ENCODE results near the gene CHST13.

DNA sequence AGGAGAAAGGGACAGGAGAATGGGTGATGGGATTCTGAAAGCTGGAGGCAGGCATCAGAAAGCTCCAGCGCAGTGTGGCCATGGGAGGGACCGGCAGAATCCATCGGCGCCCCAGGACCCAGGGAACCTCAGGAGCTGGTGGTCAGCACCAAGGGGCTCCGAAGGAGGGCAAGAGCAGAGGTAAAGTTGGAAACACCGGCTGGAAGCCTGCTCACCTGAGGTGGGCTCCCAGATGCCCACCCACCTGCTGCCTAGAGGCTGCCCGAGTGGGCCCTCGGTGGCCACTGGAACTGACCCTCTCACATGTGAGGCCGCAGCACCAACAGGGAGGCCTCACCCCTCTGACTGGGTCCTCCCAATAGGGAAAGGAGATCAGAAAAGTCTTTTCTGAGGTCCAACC lies 38.0 kb upstream of the CHST13 start:
- TF ChIP-seq, protein P1, sequence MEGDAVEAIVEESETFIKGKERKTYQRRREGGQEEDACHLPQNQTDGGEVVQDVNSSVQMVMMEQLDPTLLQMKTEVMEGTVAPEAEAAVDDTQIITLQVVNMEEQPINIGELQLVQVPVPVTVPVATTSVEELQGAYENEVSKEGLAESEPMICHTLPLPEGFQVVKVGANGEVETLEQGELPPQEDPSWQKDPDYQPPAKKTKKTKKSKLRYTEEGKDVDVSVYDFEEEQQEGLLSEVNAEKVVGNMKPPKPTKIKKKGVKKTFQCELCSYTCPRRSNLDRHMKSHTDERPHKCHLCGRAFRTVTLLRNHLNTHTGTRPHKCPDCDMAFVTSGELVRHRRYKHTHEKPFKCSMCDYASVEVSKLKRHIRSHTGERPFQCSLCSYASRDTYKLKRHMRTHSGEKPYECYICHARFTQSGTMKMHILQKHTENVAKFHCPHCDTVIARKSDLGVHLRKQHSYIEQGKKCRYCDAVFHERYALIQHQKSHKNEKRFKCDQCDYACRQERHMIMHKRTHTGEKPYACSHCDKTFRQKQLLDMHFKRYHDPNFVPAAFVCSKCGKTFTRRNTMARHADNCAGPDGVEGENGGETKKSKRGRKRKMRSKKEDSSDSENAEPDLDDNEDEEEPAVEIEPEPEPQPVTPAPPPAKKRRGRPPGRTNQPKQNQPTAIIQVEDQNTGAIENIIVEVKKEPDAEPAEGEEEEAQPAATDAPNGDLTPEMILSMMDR (IDR thresholded peaks at IDR 0.05), result no peak
- no peak for TF ChIP-seq POLR2A (IDR thresholded peaks at IDR 0.05)
